ENCODE results near the gene LRRC8C.

LRRC8C gene

DNA sequence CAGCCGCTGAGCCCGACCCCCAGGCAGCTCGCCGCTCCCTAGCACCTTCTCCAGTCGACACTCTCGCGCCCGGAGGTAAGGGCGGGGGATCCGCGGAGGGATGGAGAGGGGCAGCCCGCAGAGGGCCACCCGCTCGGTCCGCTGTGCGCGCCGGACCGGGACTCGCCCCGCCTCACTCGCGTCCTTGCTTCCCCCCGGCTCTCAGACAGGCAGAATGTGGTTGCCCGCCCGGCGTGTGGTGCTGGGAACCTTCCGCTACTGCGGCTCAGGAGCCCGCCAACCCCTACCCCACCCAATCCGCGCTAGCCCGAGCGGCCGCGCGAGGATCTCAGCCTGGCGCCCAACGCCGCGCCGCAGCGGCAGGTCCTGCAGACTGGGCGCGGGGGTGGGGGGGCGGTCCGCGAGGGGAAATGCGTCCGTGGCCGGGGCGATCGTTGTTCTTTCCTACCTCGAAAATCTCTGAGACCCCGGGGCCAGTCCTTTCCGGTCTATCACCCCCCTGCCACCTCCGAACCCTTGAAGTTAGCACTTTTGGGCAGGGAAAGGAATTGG lies 404 bp downstream of the LRRC8C start:
- no peak for DNase-seq (ENCODE audit: low read depth, low spot score)

DNA sequence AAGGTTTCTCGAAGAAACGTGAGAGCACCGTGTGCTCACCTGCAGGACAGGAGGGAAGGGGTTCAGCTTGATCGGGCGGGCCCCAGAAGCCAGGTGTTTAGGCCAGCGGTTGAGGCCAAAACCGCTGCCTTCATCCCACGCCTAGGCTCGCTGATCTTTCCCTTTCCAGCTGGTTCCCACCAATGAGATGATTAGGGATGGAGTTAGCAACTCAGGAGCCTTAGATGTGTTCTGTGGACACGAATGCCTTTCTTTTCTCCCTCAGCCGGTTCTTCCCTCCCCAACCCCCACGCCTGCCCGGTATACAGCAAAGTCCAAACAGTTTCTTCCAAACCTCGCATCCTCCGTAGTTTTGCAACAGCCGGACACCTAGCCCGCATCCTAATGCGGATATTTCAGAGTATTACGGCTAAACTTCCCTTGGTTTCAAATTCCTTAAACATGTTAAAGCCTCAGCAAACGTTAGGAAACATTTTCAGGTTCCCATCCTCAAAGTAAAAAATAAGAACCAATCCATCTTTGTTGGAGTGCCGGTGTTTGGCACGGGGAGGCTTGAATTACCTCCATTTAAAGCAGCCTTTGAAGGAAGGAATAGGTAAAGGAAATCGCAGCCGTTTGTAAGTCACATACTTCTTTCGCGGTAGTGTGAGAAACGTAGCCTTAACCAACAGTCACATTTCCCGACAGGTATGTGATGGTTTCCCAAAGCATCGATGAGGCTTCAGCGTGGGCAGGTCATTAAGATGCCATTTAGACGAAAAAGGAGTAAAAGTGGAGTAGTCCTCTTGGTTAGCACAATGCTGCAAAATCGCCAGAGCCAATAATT lies 1.1 kb downstream of the LRRC8C start:
- no peak for DNase-seq (ENCODE audit: low read depth, low spot score)

DNA sequence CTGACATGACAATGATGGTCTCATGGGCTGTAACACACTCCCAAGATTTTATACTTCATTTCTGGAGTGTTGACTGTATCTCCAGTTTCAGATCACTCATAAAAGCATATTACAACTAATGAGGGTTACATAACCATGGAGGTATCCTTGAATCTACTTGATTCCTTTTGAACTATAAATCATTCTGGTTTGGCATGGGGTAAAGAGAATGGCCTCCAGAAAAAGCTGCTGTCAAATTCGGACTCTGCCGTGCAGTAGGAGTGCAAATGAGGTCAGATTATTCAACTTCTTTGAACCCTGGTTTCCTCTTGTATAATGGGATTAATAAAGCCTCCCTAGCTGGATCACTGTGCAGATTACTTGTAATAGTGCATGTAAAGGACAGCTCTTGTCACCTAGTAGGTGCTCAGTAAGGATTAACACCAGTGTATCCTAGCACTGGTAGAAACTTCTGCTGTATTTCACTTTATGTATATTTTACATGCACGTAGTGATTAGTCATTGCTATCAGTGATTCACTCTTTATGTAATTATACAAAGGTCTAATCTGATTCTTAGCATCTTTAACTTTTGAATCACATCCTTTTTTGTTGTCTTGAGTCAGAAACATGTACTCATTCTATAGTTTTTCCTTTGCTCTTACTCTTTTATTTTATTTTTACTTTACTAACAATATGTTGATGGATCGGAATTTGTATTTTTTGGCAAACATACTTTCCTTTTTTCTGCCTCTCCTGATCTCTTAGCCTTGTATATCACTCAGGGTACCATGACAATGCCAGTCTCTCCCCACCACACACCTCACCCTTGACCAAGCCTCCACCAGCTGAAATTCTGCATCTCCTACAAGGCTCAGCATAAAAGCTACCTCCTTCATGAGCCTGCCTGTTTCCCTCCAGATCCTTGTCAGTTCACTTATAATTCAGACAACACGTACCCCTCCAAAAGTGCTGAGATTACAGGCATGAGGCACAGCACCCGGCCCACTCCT lies 3.2 kb downstream of the LRRC8C start:
- DNase-seq (ENCODE audit: low read depth, low spot score): no peak

DNA sequence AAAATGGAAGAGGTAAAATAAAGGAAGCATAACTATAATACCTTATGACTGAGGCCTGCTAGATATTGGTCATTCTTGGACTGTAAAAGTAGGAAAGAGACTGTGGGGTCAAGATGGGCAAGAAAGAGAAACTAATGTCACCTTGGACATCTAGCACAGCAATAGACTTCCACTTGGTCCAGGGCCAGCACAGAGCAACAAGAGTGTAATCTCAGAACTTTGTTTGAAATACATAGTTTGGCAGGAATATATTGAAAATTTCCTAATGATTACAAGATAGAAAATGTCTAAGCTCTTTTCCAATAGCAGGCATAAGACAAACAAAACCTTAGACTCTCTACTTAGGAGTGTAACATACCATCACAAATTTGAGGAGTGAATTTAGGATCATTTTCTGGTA lies 4.6 kb downstream of the LRRC8C start:
- DNase-seq (ENCODE audit: low read depth, low spot score): no peak

DNA sequence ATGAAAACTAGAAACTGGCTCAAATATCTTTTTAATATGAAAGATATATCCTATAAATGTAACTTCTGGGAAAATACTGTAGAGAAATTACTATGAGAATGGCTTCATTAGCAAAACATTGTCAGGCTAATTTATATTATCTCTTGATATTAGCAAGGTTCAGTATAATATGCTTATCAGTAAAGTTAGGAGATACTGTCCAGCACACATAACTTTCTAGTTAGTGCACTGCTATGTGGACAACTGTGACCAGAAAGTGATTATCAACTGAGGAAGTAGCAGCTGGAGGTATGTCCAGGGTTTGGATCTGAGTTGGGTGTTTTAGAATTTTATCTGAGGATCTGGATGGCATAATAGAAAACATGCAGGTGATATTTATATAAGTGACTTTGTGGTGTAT lies 7.5 kb downstream of the LRRC8C start:
- no peak for DNase-seq (ENCODE audit: low read depth, low spot score)

DNA sequence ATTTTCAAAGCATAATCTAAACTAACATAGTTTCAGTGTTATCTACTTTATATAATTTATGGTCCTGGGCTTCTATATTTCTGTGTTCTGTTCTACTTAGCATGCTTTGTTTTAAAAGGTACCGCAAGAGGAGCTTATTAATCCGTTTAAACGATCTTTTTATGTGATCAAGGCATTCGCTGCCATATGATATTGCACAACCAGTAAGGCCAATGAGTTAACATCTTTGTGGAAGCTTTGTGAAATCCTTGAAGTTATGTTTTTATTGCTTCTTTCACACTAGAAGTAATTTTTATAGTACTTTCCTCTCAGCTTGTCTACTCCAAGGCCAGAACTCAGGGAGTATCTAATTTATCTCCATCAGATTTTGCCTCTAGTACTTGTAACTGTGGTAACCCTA lies 8.9 kb downstream of the LRRC8C start:
- DNase-seq (ENCODE audit: low read depth, low spot score): no peak

DNA sequence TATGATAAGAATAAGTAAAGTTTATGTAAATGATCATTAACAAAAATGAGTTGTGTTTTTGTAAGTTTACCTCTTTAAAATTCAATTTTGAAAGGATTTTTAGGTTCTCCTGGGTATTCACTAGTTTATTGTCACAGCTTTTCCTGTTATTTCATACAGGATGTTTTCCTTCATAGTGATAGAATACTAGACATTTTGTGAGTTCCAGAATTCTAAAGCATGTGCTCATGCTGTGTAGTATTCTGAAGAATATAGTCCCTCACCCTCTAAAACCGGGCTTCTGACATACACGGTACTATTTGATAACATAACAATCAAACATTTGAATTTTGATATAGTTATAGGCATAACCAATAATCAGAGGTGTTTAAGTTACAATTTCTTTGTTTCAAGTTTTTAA lies 10.7 kb downstream of the LRRC8C start:
- no peak for DNase-seq (ENCODE audit: low read depth, low spot score)

DNA sequence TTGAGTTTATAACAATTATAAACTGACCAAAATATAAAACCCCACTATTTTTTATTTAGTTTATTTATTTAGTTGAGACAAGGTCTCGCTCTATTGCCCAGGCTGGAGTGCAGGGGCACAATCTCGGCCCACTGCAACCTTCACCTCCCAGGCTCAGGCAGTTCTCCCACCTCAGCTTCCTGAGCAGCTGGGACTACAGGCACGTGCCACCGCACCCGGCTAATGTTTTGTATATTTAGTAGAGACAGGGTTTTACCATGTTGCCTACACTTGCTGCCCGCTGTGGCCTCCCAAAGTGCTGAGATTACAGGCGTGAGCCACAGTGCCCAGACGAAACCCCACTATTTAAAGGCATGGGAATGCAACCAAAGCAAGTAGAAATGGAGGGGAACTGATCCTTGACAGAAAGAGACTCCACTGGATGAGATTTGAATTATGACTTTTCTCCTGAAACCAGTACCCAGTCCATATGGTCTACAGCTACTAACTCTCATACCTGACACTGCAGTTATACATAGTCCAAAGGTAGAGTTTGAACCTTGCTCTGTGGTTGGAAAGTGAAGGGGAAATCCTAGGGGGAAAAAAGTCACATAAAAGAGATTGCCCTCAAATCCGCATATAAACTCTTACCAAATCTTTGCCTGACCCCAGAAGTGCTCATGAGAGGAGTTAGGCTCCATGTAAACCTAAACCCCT lies 11.3 kb downstream of the LRRC8C start:
- no peak for DNase-seq (ENCODE audit: low read depth, low spot score)

DNA sequence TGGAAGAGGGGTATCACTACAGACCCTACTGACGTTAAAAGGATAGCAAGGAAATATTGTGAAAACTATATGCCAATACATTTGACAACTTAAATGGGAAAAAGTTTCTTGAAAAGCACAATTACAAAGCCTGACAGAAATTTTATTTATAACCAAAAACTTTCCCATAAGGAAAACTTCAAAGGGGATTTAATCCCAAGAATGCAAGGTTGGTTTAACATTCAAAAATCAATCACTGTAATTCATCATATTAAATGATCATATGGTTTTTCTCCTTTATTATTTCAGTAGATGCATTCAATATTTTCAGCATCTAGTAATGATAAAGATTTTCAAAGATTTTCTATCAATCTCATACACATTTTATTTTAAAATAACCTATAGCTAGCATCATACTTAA lies 13.3 kb downstream of the LRRC8C start:
- no peak for DNase-seq (ENCODE audit: low read depth, low spot score)

DNA sequence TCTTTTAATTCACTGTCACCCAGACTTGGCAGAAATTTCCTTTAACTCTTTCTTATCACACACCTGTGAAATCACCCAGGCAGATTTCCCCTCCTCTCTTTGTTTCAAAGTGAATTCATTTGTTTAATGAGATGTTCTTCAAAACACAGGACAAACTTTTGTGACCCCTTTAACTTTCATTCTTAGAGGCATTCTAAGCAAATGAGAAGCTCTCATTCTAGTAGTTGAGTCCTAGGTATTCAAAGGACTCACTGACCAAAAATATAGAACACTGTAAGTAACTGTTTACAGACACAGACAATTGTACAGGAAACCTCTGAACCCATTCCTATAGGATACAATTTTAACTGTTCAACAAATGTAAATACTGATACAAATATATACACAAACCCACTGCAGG lies 16.9 kb downstream of the LRRC8C start:
- no peak for DNase-seq (ENCODE audit: low read depth, low spot score)

DNA sequence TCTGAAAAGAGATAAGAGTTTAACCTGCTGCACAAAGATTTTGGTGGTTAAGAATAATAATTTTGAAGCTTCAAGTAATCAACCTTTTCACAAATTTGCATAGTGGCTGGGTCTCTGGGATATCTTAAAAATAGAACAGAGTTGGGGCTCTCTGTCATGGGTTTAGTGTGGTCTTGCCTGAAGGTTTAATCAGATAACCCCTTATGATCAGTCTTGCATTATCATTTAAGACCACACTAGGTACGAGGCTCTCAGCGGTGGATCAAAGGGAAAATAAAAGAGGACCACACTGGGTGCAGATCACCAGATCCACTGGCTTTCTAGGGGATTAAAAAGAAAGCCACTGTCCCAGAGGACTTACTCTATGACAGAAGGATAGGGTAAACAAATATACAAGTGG lies 19.5 kb downstream of the LRRC8C start:
- DNase-seq (ENCODE audit: low read depth, low spot score): no peak

DNA sequence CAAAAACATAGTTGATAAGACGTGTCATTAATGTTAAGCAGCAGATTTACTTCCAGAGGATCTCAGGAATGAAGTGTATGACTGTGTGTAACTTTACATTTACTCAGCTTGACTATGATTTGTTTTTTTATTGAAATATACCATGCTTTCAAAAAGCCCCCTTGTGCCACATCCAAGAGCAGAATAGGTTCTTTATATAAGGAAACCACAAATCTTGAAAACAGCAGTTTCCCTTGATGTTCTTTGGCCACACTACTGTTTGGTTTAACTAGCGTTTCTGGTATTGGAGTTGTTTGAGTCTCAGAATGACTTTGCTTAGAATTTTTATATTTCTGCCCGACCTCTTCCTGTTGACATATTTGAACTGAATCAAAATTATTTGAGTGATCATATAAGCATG lies 25.0 kb downstream of the LRRC8C start:
- no peak for DNase-seq (ENCODE audit: low read depth, low spot score)

DNA sequence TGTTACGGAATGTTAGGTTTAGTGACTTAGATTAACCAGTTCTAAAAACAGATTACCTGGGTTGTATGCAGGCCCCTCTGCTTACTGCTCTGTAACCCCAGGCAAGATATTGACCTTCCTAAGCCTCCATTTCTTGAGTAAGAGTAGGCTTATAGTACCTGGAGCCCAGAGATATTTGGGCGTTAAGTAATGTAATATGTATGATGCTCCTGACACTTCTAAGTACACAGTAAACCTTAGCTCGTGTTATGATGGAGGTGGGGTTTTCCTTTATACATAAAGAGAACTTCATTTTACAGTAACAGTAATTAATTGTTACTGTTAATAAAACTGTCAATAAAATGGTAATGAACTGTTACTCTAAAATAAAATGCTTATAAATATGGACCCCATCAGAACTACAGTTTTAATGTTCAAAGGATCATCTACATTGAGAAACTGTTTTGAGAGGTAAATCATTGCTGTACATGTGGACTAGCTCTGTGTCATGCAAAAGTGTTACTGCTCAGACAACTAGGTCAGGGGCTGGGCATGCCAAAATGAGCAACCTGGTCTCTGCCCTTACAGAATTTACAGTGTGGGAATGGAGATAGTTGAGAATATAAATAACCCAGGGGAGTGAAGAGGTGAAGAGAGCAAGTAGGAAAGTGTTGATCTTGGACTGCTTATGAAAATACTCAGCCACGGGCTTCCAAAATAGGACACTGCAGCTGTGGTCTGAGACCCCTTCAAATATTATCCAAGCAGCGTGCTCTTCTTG lies 26.6 kb downstream of the LRRC8C start:
- DNase-seq (ENCODE audit: low read depth, low spot score): no peak

DNA sequence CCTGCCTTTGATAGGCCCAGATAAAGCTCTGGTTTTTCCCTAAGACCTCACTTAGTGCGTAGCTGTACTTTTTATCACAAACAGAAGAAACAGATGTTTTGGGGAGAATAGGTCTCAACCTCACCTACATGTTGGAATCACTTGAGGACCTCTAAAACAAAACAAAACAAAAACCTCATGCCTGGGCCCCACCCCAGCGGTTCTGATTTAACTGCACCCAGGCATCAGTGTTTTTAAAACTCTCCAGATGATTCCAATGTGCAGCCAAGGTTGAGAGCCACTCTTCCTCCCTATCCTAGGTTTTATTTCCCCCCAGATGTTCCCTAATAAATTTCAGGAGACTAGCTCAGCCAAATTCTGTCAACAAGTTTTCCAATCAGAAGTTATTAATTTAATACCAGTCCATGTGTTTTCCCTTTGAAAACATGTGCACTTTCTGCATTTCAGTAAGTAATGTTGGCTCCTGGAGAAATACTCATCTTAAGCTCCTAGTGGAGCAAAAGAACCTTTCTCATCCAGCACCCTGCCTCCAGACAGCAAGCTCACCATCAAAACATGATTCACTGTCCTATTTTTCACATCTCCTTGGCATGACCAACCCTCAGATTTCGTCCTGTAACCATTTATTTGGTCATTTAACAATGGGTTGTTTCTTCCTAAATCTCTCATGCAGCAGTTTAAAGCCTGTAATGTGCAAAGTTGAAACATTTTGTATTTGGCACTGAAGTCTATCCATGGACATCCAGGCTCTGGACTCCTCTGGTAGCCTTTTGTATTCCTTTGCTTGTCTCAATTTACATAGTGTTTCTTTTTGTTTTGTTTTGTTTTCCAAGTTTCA lies 27.5 kb downstream of the LRRC8C start:
- no peak for DNase-seq (ENCODE audit: low read depth, low spot score)

DNA sequence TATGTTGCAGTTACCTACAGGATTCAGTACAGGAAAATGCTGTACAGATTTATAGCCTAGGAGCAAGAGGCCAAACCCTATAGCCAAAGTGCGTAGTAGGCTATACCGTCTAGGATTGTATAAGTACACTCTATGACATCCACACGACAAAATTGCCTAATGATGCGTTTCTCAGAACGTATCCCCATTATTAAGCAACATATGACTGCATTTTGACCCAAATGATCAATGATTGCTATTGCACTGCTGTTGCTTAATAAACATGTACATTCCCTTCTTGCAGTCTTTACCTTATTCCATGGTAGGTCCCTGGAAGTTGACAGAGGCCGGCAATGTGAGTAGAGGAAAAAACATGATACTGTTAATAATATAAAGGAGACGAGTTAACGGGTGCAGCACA lies 33.0 kb downstream of the LRRC8C start:
- no peak for DNase-seq (ENCODE audit: low read depth, low spot score)

DNA sequence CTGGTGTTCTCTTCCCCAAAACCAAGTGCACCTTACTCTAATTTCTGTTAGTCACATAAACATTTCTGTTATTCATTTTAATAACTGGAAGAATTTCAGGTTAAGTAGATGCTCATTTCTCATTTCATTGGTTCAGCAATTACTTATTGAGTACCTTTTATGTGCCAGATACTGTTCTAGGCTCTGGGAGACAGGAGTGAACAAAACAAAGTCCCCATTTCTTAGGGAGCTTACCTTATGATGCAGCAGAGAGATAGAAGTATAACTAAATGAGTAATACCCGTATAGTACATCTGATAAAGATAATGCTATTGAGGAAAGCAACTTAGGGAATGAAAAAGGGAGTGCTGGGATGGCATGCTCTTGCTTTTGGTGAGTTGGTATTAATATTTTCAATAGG lies 33.7 kb downstream of the LRRC8C start:
- no peak for DNase-seq (ENCODE audit: low read depth, low spot score)

DNA sequence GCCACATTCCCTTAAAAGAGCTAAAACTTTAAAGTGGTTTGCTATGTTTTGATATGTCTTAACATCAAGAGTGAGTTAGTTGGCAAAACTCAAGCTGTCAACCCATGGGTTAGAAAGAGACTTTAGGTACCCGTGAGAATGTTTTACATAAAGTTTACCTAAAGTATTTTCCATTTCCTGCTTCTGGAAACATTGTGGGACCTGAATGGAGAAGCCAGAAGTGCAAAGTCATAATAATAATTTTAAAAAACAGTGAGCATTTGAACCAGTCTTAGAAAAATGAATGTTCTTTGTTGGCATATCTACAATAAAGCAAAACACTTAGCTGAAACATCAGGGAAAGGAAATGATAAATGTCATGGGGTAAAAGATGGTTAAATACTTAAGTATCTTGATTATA lies 34.8 kb downstream of the LRRC8C start:
- DNase-seq (ENCODE audit: low read depth, low spot score): no peak

DNA sequence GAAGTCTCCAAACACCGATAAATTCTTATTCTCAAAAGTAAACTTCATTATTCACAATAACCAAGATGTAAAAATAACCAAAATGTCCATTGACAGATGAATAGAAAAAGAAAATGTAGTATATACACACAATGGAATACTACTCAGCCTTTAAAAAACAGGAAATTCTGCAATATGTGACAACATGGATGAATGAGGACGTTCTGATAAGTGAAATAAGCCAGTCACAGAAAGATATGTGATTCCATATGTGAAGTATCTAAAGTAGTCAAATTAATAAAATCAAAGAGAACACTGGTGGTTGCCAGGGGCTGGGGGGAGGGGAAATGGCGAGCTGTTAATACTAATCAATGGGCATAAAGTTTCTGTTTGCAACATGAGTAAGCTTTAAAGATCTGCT lies 36.0 kb downstream of the LRRC8C start:
- no peak for DNase-seq (ENCODE audit: low read depth, low spot score)

DNA sequence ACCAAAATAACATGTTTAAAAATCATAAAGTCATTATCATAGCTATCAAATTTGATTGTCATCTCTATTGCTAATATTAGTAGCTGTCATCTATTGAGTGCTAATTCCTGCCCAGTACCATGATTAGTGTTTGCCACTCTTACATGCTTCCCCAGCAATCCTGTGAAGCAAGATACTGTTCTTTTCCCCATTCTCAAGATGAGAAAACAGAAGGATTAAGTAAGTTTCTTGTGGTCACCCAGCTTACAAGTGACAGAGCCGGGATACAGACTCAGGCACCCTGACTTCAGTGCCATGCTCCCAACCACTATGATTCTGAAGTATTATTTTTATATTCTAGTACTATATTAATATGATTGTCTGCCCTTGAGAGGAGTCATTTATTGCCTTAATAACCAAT lies 36.5 kb downstream of the LRRC8C start:
- no peak for DNase-seq (ENCODE audit: low read depth, low spot score)

DNA sequence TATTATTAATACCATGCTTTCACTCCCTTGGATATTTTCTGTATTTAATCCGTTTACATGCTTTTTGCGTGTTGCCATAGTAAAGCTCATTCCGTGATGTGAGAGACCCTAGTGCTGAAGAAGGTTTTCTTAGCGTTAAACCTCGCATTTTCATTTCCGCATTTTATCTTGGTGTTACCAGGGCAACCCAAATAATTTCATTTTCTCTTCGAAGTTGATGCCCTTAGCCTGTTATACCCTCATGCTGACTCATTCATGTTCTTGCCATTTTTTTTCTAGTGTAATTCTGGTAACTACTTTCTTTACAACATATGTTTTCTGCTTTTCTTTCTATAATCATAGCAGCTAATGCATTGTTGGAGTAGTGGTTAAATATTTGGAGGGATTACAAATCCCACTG lies 37.2 kb downstream of the LRRC8C start:
- no peak for DNase-seq (ENCODE audit: low read depth, low spot score)

Measured in activated naive CD8-positive, alpha-beta T cell treated with anti-CD3 and anti-CD28 coated beads, Interleukin-2, amount 50 U/mL, for 16 hours (primary cell).